Measurements from ENCODE around the gene KLHL29. TPM values are rescaled to one million over a fixed set of nuclear protein-coding genes. Genes with fewer than 3 reads are reported as not detected.

Gene KLHL29
- total RNA-seq, 1 experiment from 2014 or later, result 12.2 TPM

DNA sequence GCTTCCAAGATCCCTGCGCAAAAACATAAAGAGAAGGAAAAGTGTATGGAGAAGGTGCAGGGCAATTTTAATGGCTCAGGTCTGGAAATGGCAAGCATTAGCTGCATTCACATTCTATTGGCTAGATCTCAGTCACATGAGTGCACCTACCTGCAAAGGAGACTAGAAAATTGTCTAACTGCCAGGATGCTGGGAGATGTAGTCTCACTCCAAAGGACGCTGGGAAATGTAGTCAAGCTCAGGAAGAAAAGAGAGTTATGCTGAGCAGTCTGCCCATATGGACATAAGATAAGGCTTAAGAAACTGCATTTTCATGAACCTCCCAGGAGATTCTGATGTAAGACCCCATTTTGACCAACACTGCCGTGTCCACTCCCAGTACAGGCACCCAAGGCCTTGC is 9.5 kb upstream of the KLHL29 start:
- H3K27ac ChIP-seq (ENCODE audit: low read depth, low read length, poor library complexity, severe bottlenecking), result no peak overlapping the region
- peaks cover 2% of the 10 kb centered on the region for H3K4me1 ChIP-seq (ENCODE audit: insufficient read depth, low read length, poor library complexity, severe bottlenecking)
- no peaks in the 10 kb centered on the region for H3K36me3 ChIP-seq (ENCODE audit: insufficient read depth, low read length, poor library complexity, severe bottlenecking)
- no peak for TF ChIP-seq EZH2 (IDR thresholded peaks at IDR 0.05; ENCODE audit: borderline replicate concordance, low read depth, low read length, poor library complexity, severe bottlenecking)
- TF ChIP-seq, protein P1, sequence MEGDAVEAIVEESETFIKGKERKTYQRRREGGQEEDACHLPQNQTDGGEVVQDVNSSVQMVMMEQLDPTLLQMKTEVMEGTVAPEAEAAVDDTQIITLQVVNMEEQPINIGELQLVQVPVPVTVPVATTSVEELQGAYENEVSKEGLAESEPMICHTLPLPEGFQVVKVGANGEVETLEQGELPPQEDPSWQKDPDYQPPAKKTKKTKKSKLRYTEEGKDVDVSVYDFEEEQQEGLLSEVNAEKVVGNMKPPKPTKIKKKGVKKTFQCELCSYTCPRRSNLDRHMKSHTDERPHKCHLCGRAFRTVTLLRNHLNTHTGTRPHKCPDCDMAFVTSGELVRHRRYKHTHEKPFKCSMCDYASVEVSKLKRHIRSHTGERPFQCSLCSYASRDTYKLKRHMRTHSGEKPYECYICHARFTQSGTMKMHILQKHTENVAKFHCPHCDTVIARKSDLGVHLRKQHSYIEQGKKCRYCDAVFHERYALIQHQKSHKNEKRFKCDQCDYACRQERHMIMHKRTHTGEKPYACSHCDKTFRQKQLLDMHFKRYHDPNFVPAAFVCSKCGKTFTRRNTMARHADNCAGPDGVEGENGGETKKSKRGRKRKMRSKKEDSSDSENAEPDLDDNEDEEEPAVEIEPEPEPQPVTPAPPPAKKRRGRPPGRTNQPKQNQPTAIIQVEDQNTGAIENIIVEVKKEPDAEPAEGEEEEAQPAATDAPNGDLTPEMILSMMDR (conservative IDR thresholded peaks at IDR 0.05; ENCODE audit: low read depth, low read length), result no peak
- CTCF ChIA-PET, result no interaction called here
- intact Hi-C loops (cut with micrococcal nuclease; ENCODE audit: unreplicated experiment), result no loop called here
- peak; percentile 70 for DNase-seq (ENCODE audit: low spot score)
- no peaks in the 10 kb centered on the region for H3K27me3 ChIP-seq (replicated peaks; ENCODE audit: insufficient read depth, low read depth, low read length, poor library complexity)
- POLR2A ChIA-PET (ENCODE audit: low non-redundant PET), result no interaction called here
- BruUV-seq (replicated peaks), result no TSS peak
- H3K9me3 ChIP-seq (ENCODE audit: low read depth, low read length, poor library complexity, severe bottlenecking), result no peaks in the 10 kb centered on the region
- H3K4me3 ChIP-seq (ENCODE audit: low read depth, low read length, poor library complexity, severe bottlenecking), result no peak overlapping the region

DNA sequence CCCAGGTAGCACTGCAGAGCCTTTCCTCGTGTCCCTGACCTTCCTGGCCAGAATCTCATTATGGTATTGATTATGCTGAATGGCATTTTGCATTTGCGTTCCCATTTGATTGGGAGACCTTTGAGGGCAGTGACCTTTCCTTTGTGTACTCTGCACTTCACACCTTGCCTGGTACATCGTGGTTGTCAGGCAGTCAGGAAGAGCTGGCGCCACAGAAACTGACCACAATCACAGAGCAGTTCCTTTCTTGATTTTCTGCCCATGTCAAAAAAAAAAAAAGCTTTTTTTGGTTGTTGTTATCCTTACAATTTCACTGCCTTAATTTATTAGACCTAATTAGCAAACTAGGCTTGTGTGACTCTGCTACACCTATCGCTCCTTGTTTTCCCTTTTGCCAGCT is 8.9 kb upstream of the KLHL29 start:
- ChIA-PET CTCF (no interaction called here), POLR2A (ENCODE audit: low non-redundant PET) (no interaction called here)
- Histone ChIP-seq H3K27me3 (replicated peaks; ENCODE audit: insufficient read depth, low read depth, low read length, poor library complexity) (no peaks in the 10 kb centered on the region), H3K36me3 (ENCODE audit: insufficient read depth, low read length, poor library complexity, severe bottlenecking) (no peaks in the 10 kb centered on the region), H3K9me3 (ENCODE audit: low read depth, low read length, poor library complexity, severe bottlenecking) (no peaks in the 10 kb centered on the region), H3K4me3 (ENCODE audit: low read depth, low read length, poor library complexity, severe bottlenecking) (no peak overlapping the region), H3K4me1 (ENCODE audit: insufficient read depth, low read length, poor library complexity, severe bottlenecking) (peaks cover 8% of the 10 kb centered on the region), H3K27ac (ENCODE audit: low read depth, low read length, poor library complexity, severe bottlenecking) (no peak overlapping the region)
- DNase-seq (ENCODE audit: low spot score), result no peak
- intact Hi-C loops (cut with micrococcal nuclease; ENCODE audit: unreplicated experiment), result no loop called here
- no TSS peak for BruUV-seq (replicated peaks)
- TF ChIP-seq, protein P1 (conservative IDR thresholded peaks at IDR 0.05; ENCODE audit: low read depth, low read length), result no peak
- no peak for TF ChIP-seq EZH2 (IDR thresholded peaks at IDR 0.05; ENCODE audit: borderline replicate concordance, low read depth, low read length, poor library complexity, severe bottlenecking)

DNA sequence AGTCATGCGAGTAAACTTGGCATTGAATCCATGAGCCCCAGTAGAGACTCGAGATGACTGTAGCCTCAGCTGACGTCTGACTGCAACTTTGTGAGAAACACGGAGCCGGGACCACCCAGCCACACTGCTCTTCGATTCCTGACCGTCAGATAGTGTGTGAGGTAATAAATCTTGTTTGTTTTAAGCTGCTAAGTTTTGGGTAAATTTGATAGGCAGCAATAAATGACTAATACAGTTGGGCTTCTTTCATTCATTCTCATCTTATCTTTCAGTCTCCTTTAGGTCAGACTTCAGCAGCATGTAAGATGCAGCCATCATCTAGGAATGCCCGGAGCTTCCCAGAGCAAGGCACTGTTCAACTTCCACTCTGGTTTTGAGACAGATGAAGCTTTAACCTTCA is 8.0 kb upstream of the KLHL29 start:
- TF ChIP-seq, protein P1 (conservative IDR thresholded peaks at IDR 0.05; ENCODE audit: low read depth, low read length), result no peak
- TF ChIP-seq EZH2 (IDR thresholded peaks at IDR 0.05; ENCODE audit: borderline replicate concordance, low read depth, low read length, poor library complexity, severe bottlenecking), result no peak
- POLR2A ChIA-PET (ENCODE audit: low non-redundant PET), result no interaction called here
- no TSS peak for BruUV-seq (replicated peaks)
- Histone ChIP-seq H3K27me3 (replicated peaks; ENCODE audit: insufficient read depth, low read depth, low read length, poor library complexity) (no peaks in the 10 kb centered on the region), H3K36me3 (ENCODE audit: insufficient read depth, low read length, poor library complexity, severe bottlenecking) (no peaks in the 10 kb centered on the region), H3K27ac (ENCODE audit: low read depth, low read length, poor library complexity, severe bottlenecking) (no peak overlapping the region), H3K4me3 (ENCODE audit: low read depth, low read length, poor library complexity, severe bottlenecking) (no peak overlapping the region), H3K4me1 (ENCODE audit: insufficient read depth, low read length, poor library complexity, severe bottlenecking) (peaks cover 17% of the 10 kb centered on the region), H3K9me3 (ENCODE audit: low read depth, low read length, poor library complexity, severe bottlenecking) (no peaks in the 10 kb centered on the region)
- intact Hi-C loops (cut with micrococcal nuclease; ENCODE audit: unreplicated experiment), result no loop called here
- CTCF ChIA-PET, result no interaction called here
- DNase-seq (ENCODE audit: low spot score), result no peak
